Retinal pigment epithelial cell (primary cell): ENCODE results near the gene TRDMT1.

Experiments used
- DNase-seq: peaks from one replicate; pipeline ENCODE4 v3.0.0-alpha.2; 2010; ENCODE audit warnings: low read depth
- H3K4me3 ChIP-seq: 2 replicates; pipeline ENCODE4 v1.5.1; 2011; ENCODE audit warnings: mild to moderate bottlenecking, low read length, control low read depth, moderate library complexity
- CTCF ChIP-seq: conservative IDR thresholded peaks from 2 replicates; pipeline ENCODE4 v1.5.1; 2011; ENCODE audit warnings: low read depth, low read length, control low read depth, inconsistent platforms

TRDMT1 gene

DNA sequence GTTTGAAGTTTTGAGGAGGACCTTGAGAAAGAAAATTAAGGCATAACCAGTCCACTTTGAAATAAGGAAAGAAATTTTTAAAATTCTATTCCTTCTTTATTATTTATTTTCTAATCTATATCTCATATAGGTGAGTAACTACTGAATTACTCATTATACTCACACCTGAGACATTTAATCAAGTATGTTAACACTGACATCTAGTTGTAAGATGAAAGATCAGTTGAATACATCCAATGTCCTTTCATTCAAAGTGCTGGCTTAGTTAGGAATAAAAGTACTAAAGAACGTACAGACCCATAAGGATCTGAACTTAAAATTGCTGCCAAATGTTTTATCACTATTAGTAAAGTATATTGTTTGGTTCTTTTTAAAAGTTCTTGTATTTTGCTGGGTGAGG is 23.5 kb downstream of the TRDMT1 start:
- no peak for TF ChIP-seq CTCF
- no peak for DNase-seq
- no peak overlapping the region for H3K4me3 ChIP-seq

DNA sequence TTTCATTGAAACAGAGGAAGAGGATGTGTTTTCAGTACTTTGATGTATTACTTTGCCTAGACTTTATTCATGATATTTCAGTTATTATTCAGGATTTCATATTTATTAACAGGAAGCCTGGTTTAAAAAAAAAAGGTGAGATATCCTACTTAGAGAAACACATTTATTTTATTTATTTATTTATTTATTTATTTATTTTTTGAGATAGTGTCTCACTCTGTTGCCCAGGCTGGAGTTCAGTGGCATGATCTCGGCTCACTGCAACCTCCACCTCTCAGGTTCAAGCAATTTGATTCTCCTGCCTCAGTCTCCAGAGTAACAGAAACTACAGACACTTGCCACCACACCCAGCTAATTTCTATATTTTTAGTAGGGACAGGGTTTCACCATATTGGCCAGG is 24.5 kb downstream of the TRDMT1 start:
- TF ChIP-seq CTCF = no peak
- H3K4me3 ChIP-seq = no peak overlapping the region

GRCh38 chr10:17176091-17176490 is 25.4 kb downstream of the TRDMT1 start:
- no peak overlapping the region for H3K4me3 ChIP-seq
- no peak for TF ChIP-seq CTCF
- no peak for DNase-seq

More for the DNA sequence above, 24.5 kb downstream of the TRDMT1 start:
- no peak for DNase-seq

DNA sequence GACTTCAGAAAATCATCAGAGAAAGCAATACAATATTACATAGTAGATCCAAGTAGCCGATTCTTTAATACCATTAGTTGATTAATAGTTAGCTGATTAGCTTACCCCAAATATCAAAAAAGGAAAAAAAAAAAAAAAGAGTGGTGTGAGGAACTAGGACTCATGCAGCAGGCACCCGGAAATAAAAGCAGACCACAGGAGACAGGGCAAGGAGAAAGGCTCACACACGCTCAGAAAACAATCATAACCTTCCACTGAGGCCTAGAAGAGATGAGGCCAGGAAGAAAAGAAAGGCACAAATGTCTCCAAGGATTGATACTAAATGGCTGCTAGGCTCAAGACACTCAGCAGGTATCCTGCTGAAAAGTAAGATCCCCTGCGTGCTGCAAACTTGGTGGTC is 25.9 kb downstream of the TRDMT1 start:
- no peak for DNase-seq
- no peak for TF ChIP-seq CTCF
- H3K4me3 ChIP-seq = no peak overlapping the region

DNA sequence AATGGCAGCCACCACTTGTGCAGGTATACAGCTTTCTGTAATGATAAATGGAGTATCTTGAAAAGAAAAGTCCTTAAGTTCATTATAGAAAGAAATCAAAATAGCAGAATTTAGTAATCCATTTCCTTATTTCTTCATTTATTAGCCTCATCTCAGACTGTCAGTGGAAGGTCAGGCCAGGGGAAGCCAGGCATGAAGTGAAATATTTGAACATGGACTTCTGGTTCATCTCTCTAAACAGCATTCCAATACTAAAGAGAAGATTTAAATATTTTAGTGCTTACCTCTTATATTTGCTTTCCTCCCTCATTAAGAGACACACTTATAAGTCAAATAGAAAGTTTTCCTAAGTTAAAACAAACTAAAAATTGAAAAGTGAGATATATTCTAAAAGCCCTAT is 26.8 kb downstream of the TRDMT1 start:
- no peak for TF ChIP-seq CTCF
- H3K4me3 ChIP-seq = no peak overlapping the region
- no peak for DNase-seq

- no peak for DNase-seq
- no peak for TF ChIP-seq CTCF
- H3K4me3 ChIP-seq = no peak overlapping the region
These were observed 30.3 kb downstream of the TRDMT1 start for GRCh38 chr10:17171141-17171641.

- no peak for DNase-seq
- no peak for TF ChIP-seq CTCF
- no peak overlapping the region for H3K4me3 ChIP-seq
These were observed 31.7 kb downstream of the TRDMT1 start for GRCh38 chr10:17169803-17170202.
